Right atrium auricular region (tissue), 2 donors: ENCODE results near the gene CDT1. TPM values are rescaled to one million over a fixed set of nuclear protein-coding genes. Genes with fewer than 3 reads are reported as not detected.
A peak's percentile ranks its signal among the peaks of the same experiment; 100 is the strongest.
"Not testable (repeated sequence)": the region's sequence is repeated elsewhere in the genome, so short reads cannot be mapped to it uniquely, and the experiment has no call there.

Experiments
- DNase-seq: peaks from one replicate; pipeline ENCODE4 v3.0.0-alpha.2; 2019; ENCODE audit warnings: low spot score
- H3K27ac ChIP-seq, 2 donors: fragments of 200-600 bp; sonication (generic); 1 replicate in 1 of 2; 2 replicates in 1 of 2; pipeline ENCODE4 v1.5.1; 2016 to 2019
- H3K27me3 ChIP-seq, 2 donors: fragments of 200-600 bp; sonication (generic); one replicate each; pipeline versions ENCODE4 v1.5.1 to v1.6.0; 2017 to 2019
- H3K36me3 ChIP-seq: fragments of 200-600 bp; sonication (generic); one replicate; pipeline ENCODE4 v1.5.1; 2016
- H3K4me1 ChIP-seq, 2 donors: fragments of 200-600 bp; sonication (generic); one replicate each; pipeline versions ENCODE4 v1.5.1 to v1.6.0; 2017 to 2019
- H3K4me3 ChIP-seq, 2 donors: fragments of 200-600 bp; sonication (generic); 1 replicate in 1 of 2; 2 replicates in 1 of 2; pipeline ENCODE4 v1.5.1; 2017 to 2019; ENCODE audit warnings: mild to moderate bottlenecking in 1 of 2, moderate library complexity in 1 of 2
- H3K9me3 ChIP-seq, 2 donors: fragments of 200-600 bp; sonication (generic); one replicate each; pipeline ENCODE4 v1.5.1; 2019
- CTCF ChIP-seq, 2 donors: fragments of 200-600 bp; sonication (generic); IDR thresholded peaks; one replicate each; pipeline ENCODE4 v1.5.1; 2019; ENCODE audit warnings: antibody characterized with exemption in 2 of 2
- total RNA-seq, 2 donors: library from RNA; depleted of rRNA; stranded (reverse); fragments of >200 nt; gene quantifications; one replicate each; pipeline ENCODE4 v1.1.0, GENCODE V29; 2016

Gene CDT1
- total RNA-seq, 2 donors from 2014 or later, result 0.39 to 1.3 TPM

DNA sequence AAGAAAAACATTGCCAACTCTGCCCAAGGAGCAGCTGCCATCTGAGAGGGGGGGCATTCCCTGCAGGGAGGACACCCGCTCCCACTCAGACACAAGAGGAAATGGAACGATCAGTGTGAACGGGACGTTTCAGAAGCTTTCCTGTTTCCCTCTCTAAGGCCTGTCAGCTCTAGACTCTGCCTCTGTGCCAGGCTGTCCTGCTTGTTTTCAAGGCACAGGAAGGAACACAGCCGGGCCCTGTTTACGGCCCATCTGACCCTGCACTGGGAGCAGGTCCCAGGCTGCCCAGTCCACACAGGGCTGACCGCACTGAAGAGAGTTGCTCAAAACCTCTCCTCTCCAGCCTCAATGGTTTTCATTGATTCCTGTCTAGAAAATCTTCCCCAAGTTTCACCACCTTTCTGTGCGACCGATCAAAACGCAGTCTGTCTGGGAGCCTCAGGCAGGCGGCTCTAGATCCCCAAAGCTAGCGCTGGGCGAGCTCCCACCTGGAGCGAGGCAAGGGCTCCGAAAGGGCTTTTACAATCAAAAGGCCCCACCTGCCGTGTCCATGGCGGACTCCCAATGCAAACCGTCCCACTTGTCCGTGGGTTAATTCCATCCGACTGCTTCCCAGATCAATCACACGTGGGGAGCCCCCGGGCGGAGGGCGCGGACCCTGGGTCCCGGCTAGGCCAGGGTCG, 20.1 kb upstream of the CDT1 start:
- no peaks in the 10 kb centered on the region for H3K36me3 ChIP-seq
- H3K27me3 ChIP-seq, result no peaks in the 10 kb centered on the region
- no peaks in the 10 kb centered on the region for H3K9me3 ChIP-seq
- no peak for TF ChIP-seq CTCF (IDR thresholded peaks at IDR 0.05)
- no peak for DNase-seq
- peak overlapping the region; percentile 62 to 76 for H3K4me3 ChIP-seq
- H3K27ac ChIP-seq, result peak overlapping the region; percentile 70 to 83
- H3K4me1 ChIP-seq, result peaks cover 0 to 54% of the 10 kb centered on the region in 2 donors

GRCh38 chr16:88784074-88784855, 19.3 kb upstream of the CDT1 start:
- H3K27ac ChIP-seq, result peak overlapping the region; percentile 70 to 83
- H3K36me3 ChIP-seq, result no peaks in the 10 kb centered on the region
- H3K4me3 ChIP-seq, result peak overlapping the region; percentile 62 to 76
- peak; percentile 13 to 63 for TF ChIP-seq CTCF (IDR thresholded peaks at IDR 0.05)
- no peaks in the 10 kb centered on the region for H3K27me3 ChIP-seq
- peaks cover 0 to 50% of the 10 kb centered on the region in 2 donors for H3K4me1 ChIP-seq
- peak; percentile 87 for DNase-seq
- H3K9me3 ChIP-seq, result no peaks in the 10 kb centered on the region

DNA sequence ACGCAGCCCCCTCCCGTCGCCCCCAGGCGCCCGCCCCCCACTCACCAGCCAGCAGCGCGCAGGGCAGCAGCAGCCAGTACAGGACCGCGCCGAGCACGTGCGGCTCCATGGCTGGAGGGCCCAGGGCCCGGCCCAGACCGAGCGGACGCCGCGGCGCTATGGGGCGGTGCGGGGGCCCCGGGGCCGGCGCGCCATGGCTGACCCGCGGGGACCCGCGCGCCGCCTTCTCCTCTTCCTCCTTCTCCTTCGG, 18.8 kb upstream of the CDT1 start:
- H3K9me3 ChIP-seq, result no peaks in the 10 kb centered on the region
- no peak for DNase-seq

GRCh38 chr16:88785106-88785924, 18.3 kb upstream of the CDT1 start, which contains the start of gene PIEZO1:
Gene PIEZO1 (minus strand): TSS chr16:88785220. CDS start chr16:88784964, 256 bp downstream.
- Histone ChIP-seq H3K4me3 (peak within 1 kb of the TSS; percentile 62 to 76), H3K4me1 (peaks cover 0 to 43% of the 10 kb centered on the region in 2 donors), H3K9me3 (no peaks in the 10 kb centered on the region), H3K27ac (peak within 1 kb of the TSS; percentile 70 to 83), H3K27me3 (no peaks in the 10 kb centered on the region), H3K36me3 (no peaks in the 10 kb centered on the region)
- TF ChIP-seq CTCF (IDR thresholded peaks at IDR 0.05), result peak; percentile 85 to 98
- no peak for DNase-seq

More for the DNA sequence above, 18.8 kb upstream of the CDT1 start:
- Histone ChIP-seq H3K4me1 (peaks cover 0 to 45% of the 10 kb centered on the region in 2 donors), H3K36me3 (no peaks in the 10 kb centered on the region), H3K27me3 (no peaks in the 10 kb centered on the region), H3K27ac (peak overlapping the region; percentile 70 to 83), H3K4me3 (peak overlapping the region; percentile 62 to 76)
- TF ChIP-seq CTCF (IDR thresholded peaks at IDR 0.05), result no peak

DNA sequence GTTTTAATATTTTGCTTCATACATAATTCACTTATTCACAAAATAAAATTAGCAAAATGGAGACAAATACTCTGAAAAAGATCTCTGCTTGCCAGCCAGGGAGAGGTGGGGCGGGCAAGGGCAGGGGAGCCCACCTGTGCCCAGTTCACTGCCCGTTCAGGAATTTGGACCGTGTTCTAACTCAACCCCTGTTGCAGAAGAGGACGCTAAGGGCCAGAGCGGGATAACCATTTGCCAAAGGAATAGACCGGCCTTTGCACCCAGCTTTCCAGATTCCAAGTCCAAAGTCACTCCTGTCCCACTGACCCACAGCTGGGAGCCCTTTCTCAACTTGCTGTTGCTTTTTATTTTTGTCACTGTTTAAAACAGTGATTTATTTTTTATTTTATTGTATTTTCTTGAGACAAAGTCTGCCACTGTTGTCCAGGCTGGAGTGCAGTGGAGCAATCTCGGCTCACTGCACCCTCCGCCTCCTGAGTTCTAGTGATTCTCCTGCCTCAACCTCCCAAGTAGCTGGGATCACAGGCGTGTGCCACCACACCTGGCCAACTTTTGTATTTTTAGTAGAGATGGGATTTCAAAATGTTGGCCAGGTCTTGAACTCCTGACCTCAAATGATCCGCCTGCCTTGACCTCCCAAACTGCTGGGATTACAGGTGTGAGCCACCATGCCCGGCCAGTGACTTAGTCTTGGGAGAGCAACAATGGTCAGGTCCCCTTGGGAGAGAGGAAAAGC, 15.8 kb upstream of the CDT1 start:
- peaks cover 0 to 26% of the 10 kb centered on the region in 2 donors for H3K4me1 ChIP-seq
- H3K9me3 ChIP-seq, result no peaks in the 10 kb centered on the region
- no peak for DNase-seq
- TF ChIP-seq CTCF (IDR thresholded peaks at IDR 0.05), result no peak
- no peaks in the 10 kb centered on the region for H3K27me3 ChIP-seq
- no peaks in the 10 kb centered on the region for H3K36me3 ChIP-seq
- no peak overlapping the region for H3K4me3 ChIP-seq
- no peak overlapping the region for H3K27ac ChIP-seq

GRCh38 chr16:88788749-88789148, 14.8 kb upstream of the CDT1 start:
- H3K4me3 ChIP-seq, H3K27ac ChIP-seq, H3K27me3 ChIP-seq, H3K9me3 ChIP-seq, DNase-seq, H3K36me3 ChIP-seq: not testable (repeated sequence)
- peaks cover 0 to 16% of the 10 kb centered on the region in 2 donors for H3K4me1 ChIP-seq
